Ishikawa (cell line): Measurements from ENCODE around the gene PAH.
A peak's percentile ranks its signal among the peaks of the same experiment; 100 is the strongest.

Experiments
- CEBPB ChIP-seq: IDR thresholded peaks from 2 replicates; pipeline ENCODE4 v1.6.1; 2012
- CREB1 ChIP-seq: IDR thresholded peaks from 2 replicates; pipeline ENCODE4 v1.6.1; 2012; ENCODE audit warnings: low read depth
- EGR1 ChIP-seq: IDR thresholded peaks from 2 replicates; pipeline ENCODE4 v1.6.1; 2012
- EP300 ChIP-seq: IDR thresholded peaks from 2 replicates; pipeline ENCODE4 v1.6.1; 2012; ENCODE audit warnings: borderline replicate concordance
- FOXM1 ChIP-seq: IDR thresholded peaks from 2 replicates; pipeline ENCODE4 v1.6.1; 2012; ENCODE audit warnings: low read depth, borderline replicate concordance
- MAX ChIP-seq: IDR thresholded peaks from 2 replicates; pipeline ENCODE4 v1.6.1; 2012
- NFIC ChIP-seq: IDR thresholded peaks from 2 replicates; pipeline ENCODE4 v1.6.1; 2012
- RAD21 ChIP-seq: IDR thresholded peaks from 2 replicates; pipeline ENCODE4 v1.6.1; 2012; ENCODE audit warnings: low read depth
- REST ChIP-seq: IDR thresholded peaks from 2 replicates; pipeline ENCODE4 v1.6.1; 2012; ENCODE audit warnings: low read depth, mild to moderate bottlenecking
- TAF1 ChIP-seq: IDR thresholded peaks from 2 replicates; pipeline ENCODE4 v1.6.1; 2012; ENCODE audit warnings: low read depth, mild to moderate bottlenecking
- TCF12 ChIP-seq: IDR thresholded peaks from 2 replicates; pipeline ENCODE4 v1.6.1; 2012; ENCODE audit warnings: low read depth
- TEAD4 ChIP-seq: IDR thresholded peaks from 2 replicates; pipeline ENCODE4 v1.6.1; 2012
- USF1 ChIP-seq: IDR thresholded peaks from 2 replicates; pipeline ENCODE4 v1.6.1; 2012
- YY1 ChIP-seq: IDR thresholded peaks from 2 replicates; pipeline ENCODE4 v1.6.1; 2012; ENCODE audit warnings: low read depth
- ZBTB7A ChIP-seq: IDR thresholded peaks from 2 replicates; pipeline ENCODE4 v1.6.1; 2012; ENCODE audit warnings: low read depth

The PAH gene

GRCh38 chr12:102953221-102953620 is 36.2 kb upstream of the PAH start:
- TF ChIP-seq ZBTB7A (no peak), FOXM1 (no peak), EGR1 (no peak), EP300 (no peak), TCF12 (no peak), CREB1 (no peak), RAD21 (no peak), YY1 (no peak), NFIC (no peak), TAF1 (no peak), TEAD4 (no peak), MAX (no peak), CEBPB (no peak), USF1 (no peak), REST (no peak)

GRCh38 chr12:102951841-102952240 is 34.8 kb upstream of the PAH start:
- TF ChIP-seq EP300: no peak
- TF ChIP-seq TEAD4: no peak
- no peak for TF ChIP-seq REST
- TF ChIP-seq TAF1: no peak

- TF ChIP-seq MAX (no peak), CREB1 (no peak), YY1 (no peak), EP300 (no peak), TEAD4 (no peak), ZBTB7A (no peak), USF1 (no peak), FOXM1 (no peak), EGR1 (no peak)
Observed at GRCh38 chr12:102950950-102951619, 34.0 kb upstream of the PAH start.

- TF ChIP-seq ZBTB7A (no peak), RAD21 (0 out of 2 replicates have a peak, but pooled peaks have one; percentile 6), EP300 (no peak), TEAD4 (no peak), MAX (no peak)
Observed at GRCh38 chr12:102950107-102950949, 33.3 kb upstream of the PAH start.

- no peak for TF ChIP-seq CREB1
- peak; percentile 76 for TF ChIP-seq RAD21
Observed at GRCh38 chr12:102948941-102949352, 31.9 kb upstream of the PAH start.

GRCh38 chr12:102946042-102946441 is 29.0 kb upstream of the PAH start:
- no peak for TF ChIP-seq REST
- TF ChIP-seq USF1: no peak
- no peak for TF ChIP-seq NFIC
- no peak for TF ChIP-seq MAX
- no peak for TF ChIP-seq ZBTB7A
- no peak for TF ChIP-seq YY1
- no peak for TF ChIP-seq CEBPB
- no peak for TF ChIP-seq TCF12
- no peak for TF ChIP-seq FOXM1
- no peak for TF ChIP-seq EP300
